GM12878 (cell line): ENCODE data around the gene NDUFB7. TPM values are rescaled to one million over a fixed set of nuclear protein-coding genes. Genes with fewer than 3 reads are reported as not detected.

Experiments used
- ATF7 ChIP-seq: fragments of 450-650 bp; IDR thresholded peaks from 2 replicates; pipeline ENCODE4 v1.6.1; 2016; ENCODE audit warnings: low read depth, mild to moderate bottlenecking
- BRCA1 ChIP-seq: IDR thresholded peaks from 2 replicates; pipeline ENCODE4 v1.6.1; 2011; ENCODE audit warnings: low read depth, low read length, improper control_type of control experiment
- CTCF ChIP-seq, 3 experiments: IDR thresholded peaks in 2 of 3; conservative IDR thresholded peaks in 1 of 3; 2 replicates each; pipeline ENCODE4 v1.5.1; 2011; ENCODE audit warnings: low read depth in 3 of 3, low read length in 3 of 3, mild to moderate bottlenecking in 3 of 3, control low read depth in 2 of 3, moderate library complexity in 2 of 3, inconsistent platforms in 1 of 3, mixed read lengths in 1 of 3; ENCODE audit not compliant: control insufficient read depth in 2 of 3, insufficient read depth in 1 of 3; ENCODE audit errors: extremely low read depth in 1 of 3
- ESRRA ChIP-seq: IDR thresholded peaks from 2 replicates; pipeline ENCODE4 v1.6.1; 2012; ENCODE audit warnings: mild to moderate bottlenecking, low read length, improper control_type of control experiment
- FOS ChIP-seq: IDR thresholded peaks from 3 replicates; pipeline ENCODE4 v1.6.1; 2011; ENCODE audit warnings: borderline replicate concordance; ENCODE audit not compliant: insufficient read length; ENCODE audit errors: extremely low read depth
- FOXK2 ChIP-seq: fragments of 450-650 bp; IDR thresholded peaks from 2 replicates; pipeline ENCODE4 v1.6.1; 2017; ENCODE audit warnings: mild to moderate bottlenecking, moderate library complexity
- GABPA ChIP-seq: IDR thresholded peaks from 2 replicates; pipeline ENCODE4 v1.6.1; 2014; ENCODE audit warnings: antibody characterized with exemption, low read depth, mild to moderate bottlenecking, inconsistent platforms
- HDGF ChIP-seq: fragments of 450-650 bp; IDR thresholded peaks from 2 replicates; pipeline ENCODE4 v1.6.1; 2016; ENCODE audit warnings: antibody characterized with exemption
- IKZF1 ChIP-seq: fragments of 450-650 bp; conservative IDR thresholded peaks from 2 replicates; pipeline ENCODE4 v1.6.1; 2017; ENCODE audit warnings: antibody characterized with exemption, mild to moderate bottlenecking
- KLF5 ChIP-seq: fragments of 450-650 bp; IDR thresholded peaks from 2 replicates; pipeline ENCODE4 v1.6.1; 2014; ENCODE audit warnings: mild to moderate bottlenecking; ENCODE audit not compliant: partially characterized antibody
- LARP7 ChIP-seq: fragments of 450-650 bp; IDR thresholded peaks from 2 replicates; pipeline ENCODE4 v1.6.1; 2017; ENCODE audit warnings: mild to moderate bottlenecking
- MTA2 ChIP-seq: fragments of 450-650 bp; IDR thresholded peaks from 2 replicates; pipeline ENCODE4 v1.6.1; 2016; ENCODE audit warnings: low read depth, mild to moderate bottlenecking, moderate library complexity
- MYB ChIP-seq: fragments of 150-350 bp; IDR thresholded peaks from 2 replicates; pipeline ENCODE4 v1.6.1; 2014; ENCODE audit warnings: mild to moderate bottlenecking, low read depth, low read length, borderline replicate concordance
- NR2F1 ChIP-seq: fragments of 450-650 bp; conservative IDR thresholded peaks from 2 replicates; pipeline ENCODE4 v1.6.1; 2017; ENCODE audit warnings: mild to moderate bottlenecking
- POLR2A ChIP-seq: IDR thresholded peaks from 2 replicates; pipeline ENCODE4 v1.6.1; 2011; ENCODE audit warnings: low read depth, mild to moderate bottlenecking, low read length
- POLR2AphosphoS2 ChIP-seq: IDR thresholded peaks from 2 replicates; pipeline ENCODE4 v1.6.1; 2011; ENCODE audit warnings: low read depth, mild to moderate bottlenecking, low read length, improper control_type of control experiment, moderate library complexity
- POU2F2 ChIP-seq: IDR thresholded peaks from 3 replicates; pipeline ENCODE4 v1.6.1; 2011; ENCODE audit warnings: low read depth, mild to moderate bottlenecking, low read length, borderline replicate concordance
- RCOR1 ChIP-seq: conservative IDR thresholded peaks from 2 replicates; pipeline ENCODE4 v1.6.1; 2012; ENCODE audit warnings: low read depth, low read length, improper control_type of control experiment
- RFX5 ChIP-seq: IDR thresholded peaks from 2 replicates; pipeline ENCODE4 v1.6.1; 2011; ENCODE audit warnings: low read depth, low read length, improper control_type of control experiment
- RUNX3 ChIP-seq: IDR thresholded peaks from 2 replicates; pipeline ENCODE4 v1.6.1; 2012; ENCODE audit warnings: low read length, inconsistent platforms
- SREBF1 ChIP-seq: IDR thresholded peaks from 2 replicates; pipeline ENCODE4 v1.6.1; 2012; ENCODE audit warnings: mild to moderate bottlenecking, low read length
- SREBF2 ChIP-seq: IDR thresholded peaks from 2 replicates; pipeline ENCODE4 v1.6.1; 2012; ENCODE audit warnings: mild to moderate bottlenecking, low read length
- STAT1 ChIP-seq: fragments of 450-650 bp; conservative IDR thresholded peaks from 2 replicates; pipeline ENCODE4 v1.6.1; 2014; ENCODE audit warnings: antibody characterized with exemption, mild to moderate bottlenecking
- STAT3 ChIP-seq: IDR thresholded peaks from 2 replicates; pipeline ENCODE4 v1.6.1; 2011; ENCODE audit warnings: low read depth, low read length, improper control_type of control experiment
- TCF12 ChIP-seq: IDR thresholded peaks from 2 replicates; pipeline ENCODE4 v1.6.1; 2011; ENCODE audit warnings: low read depth, mild to moderate bottlenecking, low read length
- USF2 ChIP-seq: IDR thresholded peaks from 2 replicates; pipeline ENCODE4 v1.6.1; 2011; ENCODE audit warnings: low read depth, low read length, improper control_type of control experiment, borderline replicate concordance
- ZBED1 ChIP-seq: IDR thresholded peaks from 2 replicates; pipeline ENCODE4 v1.6.1; 2016; ENCODE audit warnings: borderline replicate concordance
- ZBTB11 ChIP-seq: fragments of 450-650 bp; formaldehyde crosslinking; IDR thresholded peaks from 2 replicates; pipeline ENCODE4 v1.5.0; 2022; ENCODE audit warnings: mild to moderate bottlenecking, missing genetic modification characterization
- ZNF384 ChIP-seq: IDR thresholded peaks from 2 replicates; pipeline ENCODE4 v1.6.1; 2012; ENCODE audit warnings: low read depth, mild to moderate bottlenecking, low read length, improper control_type of control experiment, borderline replicate concordance
- polyA plus RNA-seq, 11 experiments: library from polyadenylated mRNA; depleted of rRNA in 4 of 11; unstranded in 6 of 11; stranded (reverse) in 5 of 11; fragments of >200 nt; fragmentation: Nextera tagmentation in 4 of 11; fragmentation: Illumina TruSeq in 1 of 11; extraction: Ambion mirVana in 4 of 11; extraction: Trizol in 1 of 11; gene quantifications; 1 replicate in 1 of 11; 2 replicates in 10 of 11; pipeline versions ENCODE4 v1.2.1 to v1.2.3, GENCODE V29; 2011 to 2016; ENCODE audit warnings: inconsistent platforms in 2 of 11, missing spikeins in 2 of 11, low read depth in 1 of 11
- total RNA-seq, 4 experiments: library from RNA; depleted of rRNA in 3 of 4; stranded (reverse); fragments of >200 nt in 3 of 4; fragmentation: Illumina TruSeq in 1 of 4; extraction: Trizol in 1 of 4; gene quantifications; 2 replicates each; pipeline versions ENCODE4 v1.2.1 to v1.2.3, GENCODE V29; 2013 to 2021

Gene NDUFB7
- total and polyA plus RNA-seq, 10 of the 15 experiments (the other 5 are each of a cell fraction or from before 2014, with no cell fraction given), result 14.6 to 480 (median 182) TPM

GRCh38 chr19:14582894-14583340, 11.1 kb upstream of the NDUFB7 start, which contains the start of gene CLEC17A (continued):
- TF ChIP-seq CTCF (IDR thresholded peaks at IDR 0.05 in 2 of 3, conservative IDR thresholded peaks at IDR 0.05 in 1 of 3; ENCODE audit: control insufficient read depth in 2 of 3, extremely low read depth in 1 of 3, insufficient read depth in 1 of 3, low read depth in 3 of 3, low read length in 3 of 3), result no peak
- no peak for TF ChIP-seq STAT1
- peak; percentile 93 for TF ChIP-seq POLR2A
- peak; percentile 75 for TF ChIP-seq RUNX3
- TF ChIP-seq ZBTB11, result no peak
- peak; percentile 83 for TF ChIP-seq LARP7
- TF ChIP-seq STAT3, result 0 out of 2 replicates have a peak, but pooled peaks have one; percentile 46
- TF ChIP-seq TCF12, result no peak
- 0 out of 2 replicates have a peak, but pooled peaks have one; percentile 57 for TF ChIP-seq RCOR1
- peak; percentile 90 for TF ChIP-seq MTA2
- TF ChIP-seq FOXK2, result no peak; the same call in 1 of the 2 replicates
- peak; percentile 85 for TF ChIP-seq POLR2AphosphoS2
- TF ChIP-seq MYB, result no peak
- peak; percentile 31; the same call in 1 of the 2 replicates for TF ChIP-seq USF2
- TF ChIP-seq FOS, result no peak
- TF ChIP-seq KLF5, result no peak
- TF ChIP-seq NR2F1, result peak; percentile 96
- TF ChIP-seq ESRRA, result no peak
- no peak for TF ChIP-seq SREBF2
- TF ChIP-seq ATF7, result peak; percentile 78; the same call in 1 of the 2 replicates
- TF ChIP-seq BRCA1, result no peak
- no peak for TF ChIP-seq ZNF384
- 0 out of 2 replicates have a peak, but pooled peaks have one; percentile 42 for TF ChIP-seq GABPA
- 0 out of 2 replicates have a peak, but pooled peaks have one; percentile 75 for TF ChIP-seq ZBED1
- TF ChIP-seq IKZF1, result peak; percentile 95
- TF ChIP-seq POU2F2, result peak; percentile 98
- TF ChIP-seq SREBF1, result no peak
- peak; percentile 87 for TF ChIP-seq HDGF
- no peak for TF ChIP-seq RFX5
